ENCODE data around the gene ZNF280B. TPM values are rescaled to one million over a fixed set of nuclear protein-coding genes. Genes with fewer than 3 reads are reported as not detected.
"Not testable (repeated sequence)": the region's sequence is repeated elsewhere in the genome, so short reads cannot be mapped to it uniquely, and the experiment has no call there.

Gene ZNF280B
- total RNA-seq, 1 experiment from 2014 or later: not detected

- Mint-ChIP-seq H3K27ac (ENCODE audit: low read depth, unreplicated experiment) (no peak overlapping the region), H3K9me3 (ENCODE audit: unreplicated experiment) (no peaks in the 10 kb centered on the region), H3K27me3 (ENCODE audit: insufficient read depth, unreplicated experiment) (peaks cover 11% of the 10 kb centered on the region), H3K36me3 (ENCODE audit: insufficient read depth, unreplicated experiment) (no peaks in the 10 kb centered on the region), H3K4me1 (ENCODE audit: insufficient read depth, unreplicated experiment) (no peaks in the 10 kb centered on the region), H3K4me3 (ENCODE audit: unreplicated experiment) (no peak overlapping the region)
- DNase-seq (ENCODE audit: unreplicated experiment): no peak
- POLR2A ChIA-PET: no interaction called here
- BruUV-seq (replicated peaks): no TSS peak
- CTCF ChIA-PET: interaction anchor here (0.6 to 1.3 kb wide), 4 partner anchors 41 to 325 kb away, joined by 3 read pairs; no protein-coding TSS in a partner anchor
- intact Hi-C loops (cut with micrococcal nuclease): no loop called here
- TF ChIP-seq CTCF (IDR thresholded peaks at IDR 0.05; ENCODE audit: unreplicated experiment): no peak
These were observed 26.3 kb upstream of the ZNF280B start for GRCh38 chr22:22534604-22535415.

- no peak overlapping the region for H3K27ac Mint-ChIP-seq (ENCODE audit: low read depth, unreplicated experiment)
- no peaks in the 10 kb centered on the region for H3K4me1 Mint-ChIP-seq (ENCODE audit: insufficient read depth, unreplicated experiment)
- no peak overlapping the region for H3K4me3 Mint-ChIP-seq (ENCODE audit: unreplicated experiment)
- H3K36me3 Mint-ChIP-seq (ENCODE audit: insufficient read depth, unreplicated experiment): no peaks in the 10 kb centered on the region
- ChIA-PET CTCF (interaction anchor here (0.6 to 1.3 kb wide), 6 partner anchors 42 to 957 kb away, joined by 3 to 6 read pairs (median 4); no protein-coding TSS in a partner anchor), POLR2A (no interaction called here)
- H3K27me3 Mint-ChIP-seq (ENCODE audit: insufficient read depth, unreplicated experiment): peaks cover 11% of the 10 kb centered on the region
- no peaks in the 10 kb centered on the region for H3K9me3 Mint-ChIP-seq (ENCODE audit: unreplicated experiment)
- no TSS peak for BruUV-seq (replicated peaks)
- intact Hi-C loops (cut with micrococcal nuclease): no loop called here
- DNase-seq (ENCODE audit: unreplicated experiment): no peak
- TF ChIP-seq CTCF (IDR thresholded peaks at IDR 0.05; ENCODE audit: unreplicated experiment): no peak
These were observed 25.3 kb upstream of the ZNF280B start for GRCh38 chr22:22533863-22534262.

GRCh38 chr22:22533417-22533816 lies 24.9 kb upstream of the ZNF280B start:
- Mint-ChIP-seq H3K9me3 (ENCODE audit: unreplicated experiment) (no peaks in the 10 kb centered on the region), H3K4me1 (ENCODE audit: insufficient read depth, unreplicated experiment) (no peaks in the 10 kb centered on the region), H3K27me3 (ENCODE audit: insufficient read depth, unreplicated experiment) (peaks cover 11% of the 10 kb centered on the region), H3K4me3 (ENCODE audit: unreplicated experiment) (no peak overlapping the region), H3K36me3 (ENCODE audit: insufficient read depth, unreplicated experiment) (no peaks in the 10 kb centered on the region), H3K27ac (ENCODE audit: low read depth, unreplicated experiment) (no peak overlapping the region)
- ChIA-PET POLR2A (no interaction called here), CTCF (interaction anchor here (0.6 kb wide), 4 partner anchors 54 to 958 kb away, joined by 3 to 4 read pairs (median 4); no protein-coding TSS in a partner anchor)
- no peak for TF ChIP-seq CTCF (IDR thresholded peaks at IDR 0.05; ENCODE audit: unreplicated experiment)
- no TSS peak for BruUV-seq (replicated peaks)
- intact Hi-C loops (cut with micrococcal nuclease): no loop called here
- DNase-seq (ENCODE audit: unreplicated experiment): no peak

- POLR2A ChIA-PET; H3K27ac Mint-ChIP-seq (ENCODE audit: low read depth, unreplicated experiment); H3K4me3 Mint-ChIP-seq (ENCODE audit: unreplicated experiment); H3K36me3 Mint-ChIP-seq (ENCODE audit: insufficient read depth, unreplicated experiment); H3K4me1 Mint-ChIP-seq (ENCODE audit: insufficient read depth, unreplicated experiment); BruUV-seq (replicated peaks); CTCF ChIA-PET; intact Hi-C loops (cut with micrococcal nuclease); H3K9me3 Mint-ChIP-seq (ENCODE audit: unreplicated experiment); DNase-seq (ENCODE audit: unreplicated experiment): not testable (repeated sequence)
- peaks cover 11% of the 10 kb centered on the region for H3K27me3 Mint-ChIP-seq (ENCODE audit: insufficient read depth, unreplicated experiment)
These were observed 24.1 kb upstream of the ZNF280B start for GRCh38 chr22:22532547-22533071.

All from MCF 10A (cell line).